ACC112 (cell line): Measurements from ENCODE around the gene SLC8A1.
A peak's percentile ranks its signal among the peaks of the same experiment; 100 is the strongest.

Experiments used
- H2AFZ ChIP-seq: fragments of 200-600 bp; sonication (generic); one replicate; pipeline ENCODE4 v1.6.0; 2017; ENCODE audit warnings: antibody characterized with exemption, low read length; ENCODE audit not compliant: unreplicated experiment
- H3K27ac ChIP-seq: fragments of 200-600 bp; sonication (generic); 2 replicates; pipeline ENCODE4 v1.5.1; 2014; ENCODE audit warnings: low read depth, mild to moderate bottlenecking, antibody characterized with exemption, low read length, moderate library complexity
- H3K27me3 ChIP-seq: fragments of 200-600 bp; sonication (generic); 2 replicates; pipeline ENCODE4 v1.6.1; 2014; ENCODE audit warnings: mild to moderate bottlenecking, antibody characterized with exemption, low read length, moderate library complexity, mixed read lengths; ENCODE audit not compliant: insufficient read depth
- H3K36me3 ChIP-seq: fragments of 200-600 bp; sonication (generic); 2 replicates; pipeline ENCODE4 v1.6.1; 2016; ENCODE audit warnings: mild to moderate bottlenecking, antibody characterized with exemption, low read length, moderate library complexity, mixed read lengths; ENCODE audit not compliant: insufficient read depth
- H3K4me1 ChIP-seq: fragments of 200-600 bp; sonication (generic); one replicate; pipeline ENCODE4 v1.6.1; 2016; ENCODE audit warnings: low read length, mixed read lengths; ENCODE audit not compliant: insufficient read depth, unreplicated experiment, control insufficient read depth
- H3K4me3 ChIP-seq: fragments of 200-600 bp; sonication (generic); 2 replicates; pipeline ENCODE4 v1.5.1; 2014; ENCODE audit warnings: mild to moderate bottlenecking, low read depth, low read length
- H3K79me2 ChIP-seq: fragments of 200-600 bp; sonication (generic); one replicate; pipeline ENCODE4 v1.6.0; 2016; ENCODE audit warnings: low read length; ENCODE audit not compliant: control insufficient read depth, unreplicated experiment, insufficient read depth

The SLC8A1 gene

GRCh38 chr2:40105593-40105992 lies 346.3 kb downstream of the SLC8A1 start:
- H2AFZ ChIP-seq, result no peak overlapping the region
- no peaks in the 10 kb centered on the region for H3K36me3 ChIP-seq
- H3K4me1 ChIP-seq, result peaks cover 36% of the 10 kb centered on the region
- no peak overlapping the region for H3K4me3 ChIP-seq
- no peaks in the 10 kb centered on the region for H3K27me3 ChIP-seq
- H3K79me2 ChIP-seq, result no peaks in the 10 kb centered on the region
- H3K27ac ChIP-seq, result no peak overlapping the region

- Histone ChIP-seq H3K4me1 (peaks cover 51% of the 10 kb centered on the region), H3K27me3 (no peaks in the 10 kb centered on the region), H2AFZ (peak overlapping the region; percentile 90), H3K79me2 (no peaks in the 10 kb centered on the region), H3K36me3 (no peaks in the 10 kb centered on the region), H3K27ac (peak overlapping the region; percentile 94), H3K4me3 (peak overlapping the region; percentile 70)
Observed at GRCh38 chr2:40103590-40103989, 348.3 kb downstream of the SLC8A1 start.

GRCh38 chr2:40103163-40103562 lies 348.7 kb downstream of the SLC8A1 start:
- Histone ChIP-seq H3K4me1 (peaks cover 55% of the 10 kb centered on the region), H3K4me3 (peak overlapping the region; percentile 70), H2AFZ (peak overlapping the region; percentile 90), H3K27ac (peak overlapping the region; percentile 94), H3K79me2 (no peaks in the 10 kb centered on the region), H3K27me3 (no peaks in the 10 kb centered on the region), H3K36me3 (no peaks in the 10 kb centered on the region)

- no peaks in the 10 kb centered on the region for H3K36me3 ChIP-seq
- peaks cover 60% of the 10 kb centered on the region for H3K4me1 ChIP-seq
- no peak overlapping the region for H3K4me3 ChIP-seq
- H3K79me2 ChIP-seq, result no peaks in the 10 kb centered on the region
- no peaks in the 10 kb centered on the region for H3K27me3 ChIP-seq
- H2AFZ ChIP-seq, result no peak overlapping the region
- peak overlapping the region; percentile 94 for H3K27ac ChIP-seq
Observed at GRCh38 chr2:40102447-40102846, 349.4 kb downstream of the SLC8A1 start.

- peak overlapping the region; percentile 86 for H3K27ac ChIP-seq
- H3K27me3 ChIP-seq, result no peaks in the 10 kb centered on the region
- H3K79me2 ChIP-seq, result no peaks in the 10 kb centered on the region
- H3K36me3 ChIP-seq, result no peaks in the 10 kb centered on the region
- peak overlapping the region; percentile 71 for H2AFZ ChIP-seq
- no peak overlapping the region for H3K4me3 ChIP-seq
- H3K4me1 ChIP-seq, result peaks cover 72% of the 10 kb centered on the region
Observed at GRCh38 chr2:40101131-40101575, 350.7 kb downstream of the SLC8A1 start.

- Histone ChIP-seq H2AFZ (peak overlapping the region; percentile 71), H3K79me2 (no peaks in the 10 kb centered on the region), H3K4me1 (peaks cover 77% of the 10 kb centered on the region), H3K36me3 (no peaks in the 10 kb centered on the region), H3K4me3 (no peak overlapping the region), H3K27ac (peak overlapping the region; percentile 86), H3K27me3 (no peaks in the 10 kb centered on the region)
Observed at GRCh38 chr2:40100676-40101075, 351.2 kb downstream of the SLC8A1 start.

- peak overlapping the region; percentile 86 for H3K27ac ChIP-seq
- H3K27me3 ChIP-seq, result no peaks in the 10 kb centered on the region
- H2AFZ ChIP-seq, result peak overlapping the region; percentile 58
- no peaks in the 10 kb centered on the region for H3K36me3 ChIP-seq
- H3K4me3 ChIP-seq, result no peak overlapping the region
- peaks cover 88% of the 10 kb centered on the region for H3K4me1 ChIP-seq
- H3K79me2 ChIP-seq, result no peaks in the 10 kb centered on the region
Observed at GRCh38 chr2:40098786-40099470, 353.0 kb downstream of the SLC8A1 start.

GRCh38 chr2:40097691-40098385 lies 354.1 kb downstream of the SLC8A1 start:
- Histone ChIP-seq H3K4me3 (peak overlapping the region; percentile 47; the same call in 1 of the 2 replicates), H3K27ac (peak overlapping the region; percentile 86), H3K36me3 (no peaks in the 10 kb centered on the region), H3K79me2 (no peaks in the 10 kb centered on the region), H2AFZ (peak overlapping the region; percentile 82), H3K4me1 (peaks cover 77% of the 10 kb centered on the region), H3K27me3 (no peaks in the 10 kb centered on the region)

GRCh38 chr2:40096360-40096759 lies 355.5 kb downstream of the SLC8A1 start:
- no peaks in the 10 kb centered on the region for H3K36me3 ChIP-seq
- H3K4me1 ChIP-seq, result peaks cover 62% of the 10 kb centered on the region
- H3K4me3 ChIP-seq, result no peak overlapping the region
- H3K27me3 ChIP-seq, result no peaks in the 10 kb centered on the region
- H3K79me2 ChIP-seq, result no peaks in the 10 kb centered on the region
- peak overlapping the region; percentile 82 for H2AFZ ChIP-seq
- H3K27ac ChIP-seq, result peak overlapping the region; percentile 86

- Histone ChIP-seq H3K27ac (peak overlapping the region; percentile 72), H3K79me2 (no peaks in the 10 kb centered on the region), H3K27me3 (no peaks in the 10 kb centered on the region), H2AFZ (peak overlapping the region; percentile 49), H3K36me3 (no peaks in the 10 kb centered on the region), H3K4me1 (peaks cover 51% of the 10 kb centered on the region), H3K4me3 (no peak overlapping the region)
Observed at GRCh38 chr2:40095000-40095399, 356.9 kb downstream of the SLC8A1 start.

- Histone ChIP-seq H3K27ac (peak overlapping the region; percentile 72), H2AFZ (peak overlapping the region; percentile 49), H3K4me3 (no peak overlapping the region)
Observed at GRCh38 chr2:40094451-40094850, 357.4 kb downstream of the SLC8A1 start.

More at GRCh38 chr2:40094451-40094850, 357.4 kb downstream of the SLC8A1 start:
- peaks cover 49% of the 10 kb centered on the region for H3K4me1 ChIP-seq
- no peaks in the 10 kb centered on the region for H3K79me2 ChIP-seq
- H3K27me3 ChIP-seq, result no peaks in the 10 kb centered on the region
- H3K36me3 ChIP-seq, result no peaks in the 10 kb centered on the region
